Peyer's patch (tissue), 4 donors: ENCODE results near the gene GRM3. TPM values are rescaled to one million over a fixed set of nuclear protein-coding genes. Genes with fewer than 3 reads are reported as not detected.

Experiments
- DNase-seq, 3 donors: peaks; one replicate each; pipeline ENCODE4 v3.0.0-alpha.2; 2017 to 2019
- H3K27ac ChIP-seq, 4 donors: fragments of 200-600 bp; sonication (generic); one replicate each; pipeline ENCODE4 v1.5.1; 2016 to 2019
- H3K27me3 ChIP-seq, 2 donors: fragments of 200-600 bp; sonication (generic); one replicate each; pipeline ENCODE4 v1.5.1; 2019
- H3K36me3 ChIP-seq, 3 donors: fragments of 200-600 bp; sonication (generic); one replicate each; pipeline ENCODE4 v1.5.1; 2016 to 2019
- H3K4me1 ChIP-seq, 4 donors: fragments of 200-600 bp; sonication (generic); one replicate each; pipeline ENCODE4 v1.5.1; 2016 to 2019
- H3K4me3 ChIP-seq, 4 donors: fragments of 200-600 bp; sonication (generic); 1 replicate in 3 of 4; 2 replicates in 1 of 4; pipeline ENCODE4 v1.5.1; 2016 to 2019; ENCODE audit warnings: mild to moderate bottlenecking in 1 of 4
- H3K9me3 ChIP-seq, 4 donors: fragments of 200-600 bp; sonication (generic); one replicate each; pipeline ENCODE4 v1.5.1; 2016 to 2019; ENCODE audit warnings: mild to moderate bottlenecking in 1 of 4
- POLR2A ChIP-seq, 2 donors: fragments of 450-650 bp; IDR thresholded peaks; one replicate each; pipeline ENCODE4 v1.5.1; 2017; ENCODE audit warnings: antibody characterized with exemption in 2 of 2, mild to moderate bottlenecking in 2 of 2, moderate library complexity in 2 of 2
- total RNA-seq, 4 donors: library from RNA; depleted of rRNA; stranded (reverse); fragments of >200 nt; gene quantifications; one replicate each; pipeline ENCODE4 v1.1.0, GENCODE V29; 2016
- TF ChIP-seq, protein P1 (sequence below), 6 experiments: fragments of 450-650 bp in 4 of 6; fragments of 200-600 bp in 2 of 6; sonication (generic) in 1 of 6; IDR thresholded peaks; one replicate each; pipeline ENCODE4 v1.5.1; 2017 to 2019; ENCODE audit warnings: antibody characterized with exemption in 6 of 6, mild to moderate bottlenecking in 3 of 6, moderate library complexity in 1 of 6

The GRM3 gene
- total RNA-seq, 4 donors from 2014 or later, result not detected

DNA sequence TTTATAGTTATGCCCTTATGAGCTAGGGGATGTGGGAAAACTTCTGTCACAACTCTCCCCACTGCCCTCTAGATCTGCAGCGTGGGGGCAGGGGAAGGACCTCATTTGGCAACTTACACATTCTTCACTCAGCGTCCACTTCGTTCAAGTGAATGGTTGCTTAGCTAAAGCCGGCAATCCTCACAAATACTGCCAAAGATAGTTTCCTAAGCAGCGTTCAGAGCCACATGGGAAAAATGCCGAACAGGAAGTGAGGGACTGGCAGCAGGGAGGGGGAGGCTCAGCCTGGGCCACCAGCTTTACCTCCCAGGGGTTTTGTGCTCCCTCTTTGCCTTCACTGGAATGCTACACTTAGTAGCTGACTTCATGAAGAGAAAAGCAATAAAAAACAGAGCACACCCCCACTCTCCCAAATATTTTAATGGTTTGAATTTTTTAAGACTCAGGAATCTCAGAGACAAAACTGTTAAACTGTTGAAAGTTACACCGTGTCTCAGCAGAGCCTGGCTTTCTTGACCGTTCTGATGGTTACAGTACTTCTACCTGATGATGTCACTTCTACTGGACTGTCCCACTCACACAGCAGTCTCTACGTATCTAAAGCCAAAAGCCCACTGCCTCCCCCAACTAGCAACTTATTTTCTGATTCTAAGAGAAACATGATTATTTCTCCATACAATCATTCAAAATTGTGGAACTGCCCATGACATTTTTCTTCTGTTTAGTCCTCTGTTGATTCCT, 10.4 kb downstream of the GRM3 start:
- Histone ChIP-seq H3K36me3 (no peaks in the 10 kb centered on the region), H3K27me3 (no peaks in the 10 kb centered on the region), H3K4me1 (no peaks in the 10 kb centered on the region), H3K9me3 (no peaks in the 10 kb centered on the region), H3K4me3 (no peak overlapping the region), H3K27ac (no peak overlapping the region)
- TF ChIP-seq, protein P1, sequence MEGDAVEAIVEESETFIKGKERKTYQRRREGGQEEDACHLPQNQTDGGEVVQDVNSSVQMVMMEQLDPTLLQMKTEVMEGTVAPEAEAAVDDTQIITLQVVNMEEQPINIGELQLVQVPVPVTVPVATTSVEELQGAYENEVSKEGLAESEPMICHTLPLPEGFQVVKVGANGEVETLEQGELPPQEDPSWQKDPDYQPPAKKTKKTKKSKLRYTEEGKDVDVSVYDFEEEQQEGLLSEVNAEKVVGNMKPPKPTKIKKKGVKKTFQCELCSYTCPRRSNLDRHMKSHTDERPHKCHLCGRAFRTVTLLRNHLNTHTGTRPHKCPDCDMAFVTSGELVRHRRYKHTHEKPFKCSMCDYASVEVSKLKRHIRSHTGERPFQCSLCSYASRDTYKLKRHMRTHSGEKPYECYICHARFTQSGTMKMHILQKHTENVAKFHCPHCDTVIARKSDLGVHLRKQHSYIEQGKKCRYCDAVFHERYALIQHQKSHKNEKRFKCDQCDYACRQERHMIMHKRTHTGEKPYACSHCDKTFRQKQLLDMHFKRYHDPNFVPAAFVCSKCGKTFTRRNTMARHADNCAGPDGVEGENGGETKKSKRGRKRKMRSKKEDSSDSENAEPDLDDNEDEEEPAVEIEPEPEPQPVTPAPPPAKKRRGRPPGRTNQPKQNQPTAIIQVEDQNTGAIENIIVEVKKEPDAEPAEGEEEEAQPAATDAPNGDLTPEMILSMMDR (IDR thresholded peaks at IDR 0.05), result no peak
- TF ChIP-seq POLR2A (IDR thresholded peaks at IDR 0.05), result no peak
- no peak for DNase-seq

DNA sequence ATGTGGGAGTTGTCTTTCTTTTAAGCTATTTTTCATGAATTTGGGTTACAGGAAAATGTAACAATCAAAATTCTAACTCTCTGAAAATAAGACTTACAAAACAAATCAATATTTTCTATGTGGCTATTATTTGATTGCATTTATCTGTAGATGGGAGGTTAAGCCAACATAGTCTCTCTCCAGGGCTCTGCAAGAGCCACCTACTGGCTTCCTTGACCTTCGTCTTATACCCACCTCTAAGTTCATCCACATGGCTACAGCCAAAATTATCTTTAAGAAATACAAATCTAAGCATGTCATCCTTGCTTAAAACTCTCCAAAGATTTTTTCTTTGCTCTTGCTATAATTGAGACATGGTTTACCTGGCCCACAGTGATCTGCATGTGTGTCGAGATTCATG, 14.2 kb downstream of the GRM3 start:
- no peaks in the 10 kb centered on the region for H3K36me3 ChIP-seq
- TF ChIP-seq, protein P1 (IDR thresholded peaks at IDR 0.05), result no peak
- no peak for TF ChIP-seq POLR2A (IDR thresholded peaks at IDR 0.05)
- DNase-seq, result no peak
- no peak overlapping the region for H3K27ac ChIP-seq
- H3K27me3 ChIP-seq, result no peaks in the 10 kb centered on the region
- no peaks in the 10 kb centered on the region for H3K4me1 ChIP-seq
- no peak overlapping the region for H3K4me3 ChIP-seq
- no peaks in the 10 kb centered on the region for H3K9me3 ChIP-seq

DNA sequence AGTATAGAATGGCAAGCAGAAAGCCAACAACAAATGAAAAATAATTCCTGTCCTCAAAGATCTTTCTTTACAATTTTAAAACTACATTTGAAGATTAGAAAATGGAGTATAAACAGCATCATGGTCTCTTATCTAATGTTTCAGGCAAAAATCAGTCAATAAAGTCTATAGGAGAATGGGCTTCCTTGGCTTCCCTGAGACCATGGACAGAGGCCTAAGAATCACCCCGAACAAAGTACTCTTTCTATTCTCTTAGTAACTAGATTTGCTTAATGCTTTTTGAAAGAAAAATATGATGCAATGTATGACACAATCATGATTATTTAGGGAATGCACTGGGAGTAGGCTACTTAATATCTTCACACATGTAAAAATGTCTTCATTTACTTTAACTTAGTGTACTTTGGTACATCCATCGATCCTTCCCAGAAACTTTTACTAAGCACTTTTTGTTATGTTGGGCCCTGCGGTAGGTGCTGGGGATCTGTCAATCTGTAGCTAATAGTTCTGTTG, 17.3 kb downstream of the GRM3 start:
- Histone ChIP-seq H3K27ac (no peak overlapping the region), H3K36me3 (no peaks in the 10 kb centered on the region), H3K27me3 (no peaks in the 10 kb centered on the region), H3K4me1 (no peaks in the 10 kb centered on the region), H3K4me3 (no peak overlapping the region), H3K9me3 (no peaks in the 10 kb centered on the region)
- TF ChIP-seq, protein P1 (IDR thresholded peaks at IDR 0.05), result no peak
- no peak for TF ChIP-seq POLR2A (IDR thresholded peaks at IDR 0.05)
- DNase-seq, result no peak

DNA sequence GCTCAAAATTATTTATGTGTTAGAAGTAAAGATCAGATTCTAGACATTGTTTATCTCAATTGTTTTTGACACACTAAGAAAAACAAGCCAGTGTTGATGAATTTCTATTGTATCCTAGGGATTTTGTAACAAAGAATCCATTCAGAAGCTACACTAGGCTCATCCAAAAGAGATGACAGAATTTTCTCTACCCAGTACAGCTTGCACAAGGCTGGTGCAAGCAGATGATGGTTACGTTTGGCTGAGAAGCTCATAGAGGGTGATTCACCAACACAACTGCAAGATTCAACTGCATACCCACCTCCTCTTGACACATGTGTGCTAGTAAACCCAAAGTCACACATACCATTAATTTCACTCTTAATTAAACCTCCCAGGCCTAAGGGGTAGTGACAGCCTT, 20.8 kb downstream of the GRM3 start:
- TF ChIP-seq POLR2A (IDR thresholded peaks at IDR 0.05), result no peak
- TF ChIP-seq, protein P1 (IDR thresholded peaks at IDR 0.05), result no peak
- Histone ChIP-seq H3K9me3 (no peaks in the 10 kb centered on the region), H3K27ac (no peak overlapping the region)

DNA sequence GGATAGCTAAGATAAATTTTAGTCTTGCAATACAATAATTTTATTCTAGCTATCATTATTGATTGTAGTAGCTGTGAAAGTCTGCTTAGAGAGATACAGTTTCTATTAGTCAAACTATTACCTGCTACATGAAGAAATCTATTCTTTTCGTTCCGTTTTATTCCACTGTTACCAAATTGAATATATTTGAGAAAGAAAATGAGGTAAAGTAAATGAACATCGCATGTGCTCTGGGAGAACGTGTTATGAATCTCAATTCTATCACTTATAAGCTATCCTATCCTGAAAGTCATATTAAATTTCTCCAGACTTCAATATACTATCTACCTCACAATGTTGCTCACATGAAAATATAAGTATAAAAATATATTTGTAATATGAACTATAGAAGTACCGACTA, 21.3 kb downstream of the GRM3 start:
- no peak for TF ChIP-seq POLR2A (IDR thresholded peaks at IDR 0.05)
- TF ChIP-seq, protein P1 (IDR thresholded peaks at IDR 0.05), result no peak
- Histone ChIP-seq H3K9me3 (no peaks in the 10 kb centered on the region), H3K36me3 (no peaks in the 10 kb centered on the region), H3K4me3 (no peak overlapping the region), H3K4me1 (no peaks in the 10 kb centered on the region), H3K27ac (no peak overlapping the region), H3K27me3 (no peaks in the 10 kb centered on the region)
- DNase-seq, result no peak

More for the DNA sequence above, 20.8 kb downstream of the GRM3 start:
- Histone ChIP-seq H3K27me3 (no peaks in the 10 kb centered on the region), H3K4me3 (no peak overlapping the region), H3K36me3 (no peaks in the 10 kb centered on the region), H3K4me1 (no peaks in the 10 kb centered on the region)
- DNase-seq, result no peak
